HG02938 (cell line): ENCODE results near the gene PREX1.

Experiments used
- ATAC-seq: cut with Tn5 transposase; IDR thresholded peaks from one replicate; pipeline ENCODE4 v1.9.1; 2021; ENCODE audit warnings: mild to moderate bottlenecking, moderate library complexity; ENCODE audit not compliant: unreplicated experiment

PREX1 gene

DNA sequence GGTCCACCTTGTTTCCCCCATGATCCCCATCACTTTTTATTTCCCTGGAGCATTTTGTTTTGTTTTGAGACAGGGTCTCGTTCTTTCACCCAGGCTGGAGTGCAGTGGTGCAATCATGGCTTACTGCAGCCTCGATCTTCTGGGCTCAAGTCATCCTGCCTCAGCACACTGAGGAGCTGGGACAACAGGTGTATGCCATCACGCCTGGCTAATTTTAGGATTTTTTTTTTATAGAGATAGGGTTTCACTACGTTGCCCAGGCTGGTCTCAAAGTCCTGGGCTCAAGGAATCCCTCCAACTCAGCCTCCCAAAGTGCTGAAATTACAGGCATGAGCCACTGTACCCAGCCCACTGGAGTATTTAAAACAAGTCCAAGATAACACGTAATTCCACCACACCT is 179.9 kb downstream of the PREX1 start:
- no peak for ATAC-seq

DNA sequence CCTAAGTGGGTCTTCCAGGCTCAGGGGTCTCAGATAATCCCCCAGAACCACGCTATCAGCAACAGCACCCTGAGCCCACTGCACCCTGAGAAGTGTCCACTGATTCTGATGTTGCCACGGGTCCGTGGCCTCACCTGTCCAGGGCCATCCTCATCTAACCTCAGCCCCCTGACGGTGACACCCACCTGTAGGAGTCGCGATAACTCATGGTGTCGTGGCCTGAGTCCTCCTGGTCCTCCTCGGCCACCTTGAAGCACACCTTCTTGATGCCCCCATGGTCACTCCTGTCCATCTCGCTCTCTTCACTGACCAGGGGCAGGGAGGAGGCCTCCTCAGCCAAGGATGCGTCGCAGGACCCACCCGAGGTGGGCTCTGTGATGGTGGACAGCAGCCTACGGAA is 182.1 kb downstream of the PREX1 start:
- ATAC-seq, result no peak

DNA sequence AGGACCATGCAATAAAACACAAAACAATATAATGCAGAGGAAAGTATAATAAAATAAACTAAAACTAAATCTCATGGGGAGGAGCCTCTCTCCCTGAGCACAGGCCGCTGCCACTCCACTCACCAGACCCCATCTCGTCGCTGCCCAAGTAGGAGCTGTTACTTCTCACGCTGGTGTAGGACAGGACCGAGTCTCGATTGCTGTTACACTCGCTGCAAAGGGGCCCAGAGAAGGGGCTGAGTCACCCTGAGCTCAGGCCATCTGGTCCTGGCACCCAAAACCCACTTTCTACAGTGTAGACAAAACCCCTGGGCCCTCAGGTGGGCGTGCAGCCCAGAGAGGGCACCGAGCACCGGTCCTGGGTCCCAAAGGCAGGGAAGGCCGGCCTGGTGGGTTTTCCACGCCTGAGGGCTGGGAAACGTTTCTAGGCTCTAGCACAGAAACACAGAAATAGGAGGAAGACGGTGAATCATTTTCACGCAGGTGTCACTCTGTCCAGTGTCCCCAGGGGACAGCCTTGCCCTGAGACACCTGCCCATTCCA is 183.4 kb downstream of the PREX1 start:
- ATAC-seq, result no peak

DNA sequence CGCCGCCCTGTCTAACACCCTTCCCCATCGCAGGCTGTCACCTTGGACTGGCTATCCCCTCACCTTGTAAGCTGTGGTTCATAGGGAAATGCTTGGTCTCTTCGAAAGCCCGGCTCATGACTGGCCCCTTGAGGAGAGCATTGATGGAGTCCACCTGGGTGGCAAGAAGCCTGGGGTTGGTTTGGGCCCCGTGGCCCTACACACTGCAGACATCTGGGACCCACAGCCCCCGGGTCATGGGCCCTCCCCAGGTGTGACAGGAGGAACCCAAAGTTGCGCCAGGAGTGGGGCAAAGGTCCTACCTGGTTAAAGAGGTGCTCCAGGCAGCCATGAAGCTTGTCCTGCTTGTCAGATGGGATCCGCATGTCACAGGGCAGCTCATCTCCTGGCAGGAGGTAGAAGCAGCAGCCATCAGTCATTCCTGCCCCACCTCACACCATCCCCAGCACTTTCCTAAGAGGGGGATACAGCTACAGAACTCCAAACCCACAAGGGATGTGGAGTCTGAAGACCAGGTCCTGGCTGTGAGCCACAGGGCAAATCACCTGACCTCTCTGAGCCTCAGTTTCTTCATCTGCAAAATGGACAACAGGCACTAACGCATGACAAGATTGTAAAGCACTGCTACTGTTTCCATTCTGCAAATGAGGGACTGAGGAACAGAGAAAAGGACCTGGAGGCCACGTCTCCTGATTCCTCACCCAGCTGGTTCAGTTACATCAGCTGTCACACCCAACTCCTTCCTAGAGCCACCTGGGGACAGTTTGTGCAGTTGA is 185.5 kb downstream of the PREX1 start:
- ATAC-seq, result no peak

DNA sequence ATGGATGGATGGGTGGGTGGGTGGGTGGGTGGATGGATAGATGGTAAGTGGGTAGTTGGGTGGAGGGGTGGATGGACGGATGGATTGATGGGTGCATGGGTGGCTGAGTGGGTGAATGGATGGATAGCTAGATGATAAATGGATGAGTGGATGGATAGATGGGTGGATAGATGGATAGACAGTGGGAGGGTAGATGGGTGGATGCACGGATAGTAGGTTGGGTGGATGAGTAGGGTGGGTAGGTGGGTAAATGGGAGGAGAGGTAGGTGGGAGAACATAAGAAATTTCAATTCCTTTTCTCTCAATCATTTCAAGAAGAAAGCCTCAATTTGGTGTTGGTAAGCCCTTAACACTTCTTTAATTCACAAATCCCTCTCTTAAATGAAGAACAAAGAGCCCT is 186.9 kb downstream of the PREX1 start:
- no peak for ATAC-seq

DNA sequence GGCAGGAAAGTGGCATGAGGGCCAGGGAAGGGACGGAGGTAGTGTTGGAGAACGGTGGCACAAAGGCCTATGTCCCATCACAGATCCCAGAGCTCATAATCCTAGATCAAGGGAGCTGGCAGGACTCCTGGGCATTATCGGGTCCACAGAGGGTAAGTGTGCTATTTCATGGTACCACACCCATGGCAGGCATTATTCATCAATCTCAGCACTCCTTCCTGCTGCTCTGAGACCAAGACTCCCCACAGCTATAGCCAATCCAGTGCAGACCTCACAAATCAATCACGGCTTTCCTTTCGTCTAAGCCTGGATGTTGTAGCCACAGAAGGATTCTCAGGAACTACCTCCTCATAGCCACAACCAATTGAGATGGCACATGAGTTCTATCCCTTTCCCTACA is 187.9 kb downstream of the PREX1 start:
- ATAC-seq, result no peak

DNA sequence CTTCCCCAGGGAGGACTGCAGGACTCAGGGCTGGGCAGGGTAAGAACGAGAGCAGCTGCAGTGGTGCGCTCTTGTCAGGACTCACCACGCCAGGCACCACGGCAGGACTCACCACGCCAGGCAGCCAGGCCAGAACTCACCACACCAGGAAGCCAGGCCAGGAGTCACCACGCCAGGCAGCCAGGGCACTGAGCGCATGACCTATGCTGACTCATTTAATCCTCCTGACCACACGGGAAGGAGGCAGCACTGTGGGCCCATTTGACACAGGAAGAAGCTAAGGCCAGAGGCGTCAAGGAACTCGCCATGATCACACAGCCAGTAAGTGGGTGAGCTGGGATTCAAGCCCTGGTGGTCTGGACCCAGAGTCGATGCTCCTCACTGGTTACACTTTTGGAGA is 189.3 kb downstream of the PREX1 start:
- no peak for ATAC-seq

DNA sequence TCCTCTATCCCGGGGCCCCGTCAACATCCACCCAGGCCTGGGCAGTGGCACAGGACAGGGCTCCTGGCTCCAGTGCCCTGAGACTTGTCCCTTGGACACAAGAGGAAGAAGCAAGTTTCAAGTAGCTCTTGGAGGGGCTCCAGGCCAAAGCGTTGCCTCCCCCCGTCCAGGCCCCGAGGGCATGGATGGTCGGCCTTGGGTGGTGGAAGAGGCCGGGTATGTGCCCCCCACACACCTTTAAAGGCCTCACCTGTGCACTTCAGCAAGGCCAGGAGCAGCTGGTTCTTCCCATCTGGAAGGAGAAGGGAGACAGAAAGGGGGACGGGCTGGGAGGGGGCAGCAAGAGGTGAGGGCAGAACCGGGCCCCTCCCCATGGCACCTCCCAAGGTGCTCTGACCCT is 190.3 kb downstream of the PREX1 start:
- ATAC-seq, result no peak

DNA sequence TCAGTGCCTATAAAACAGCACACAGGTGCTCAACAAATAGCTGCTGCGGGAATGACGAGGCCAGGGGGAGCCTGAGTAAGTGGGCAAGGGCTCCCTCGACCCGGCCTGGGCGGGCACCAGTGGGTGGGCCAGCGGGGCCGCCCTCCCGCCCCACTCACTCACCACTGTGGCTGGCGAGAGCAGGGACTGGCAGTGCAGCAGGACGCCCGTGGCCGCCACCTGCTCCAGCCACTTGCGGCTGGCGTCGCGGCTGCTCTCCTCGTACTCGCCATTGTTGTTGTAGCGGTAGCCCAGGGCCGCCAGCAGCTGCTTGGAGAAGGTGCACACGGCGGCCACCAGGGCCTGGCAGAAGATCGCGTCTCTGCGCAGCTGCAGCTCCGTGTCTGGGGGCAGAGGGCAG is 191.5 kb downstream of the PREX1 start:
- no peak for ATAC-seq

DNA sequence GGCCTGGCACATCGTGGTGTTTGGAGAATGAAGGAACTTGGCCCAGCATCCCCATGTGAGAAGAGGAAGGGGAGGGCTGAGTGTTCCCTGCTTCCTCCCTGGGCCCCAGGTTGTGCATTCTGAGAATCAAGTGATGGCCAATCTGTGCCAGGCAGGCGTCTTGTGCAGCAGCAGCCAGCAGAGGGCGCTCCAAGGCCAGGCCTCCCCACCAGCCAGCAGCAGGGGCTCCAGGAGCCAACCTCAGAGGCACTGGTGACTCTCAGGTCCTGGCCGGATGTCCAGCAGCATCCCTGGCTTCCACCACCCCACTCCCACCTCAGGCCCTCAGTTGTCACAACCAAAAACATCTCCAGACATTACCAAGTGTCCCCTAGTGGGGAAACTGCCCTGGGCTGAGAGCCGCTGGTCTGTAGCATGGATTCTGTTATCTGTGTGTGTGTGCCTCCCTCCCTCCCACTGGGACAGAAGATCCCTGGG is 192.0 kb downstream of the PREX1 start:
- ATAC-seq, result no peak

DNA sequence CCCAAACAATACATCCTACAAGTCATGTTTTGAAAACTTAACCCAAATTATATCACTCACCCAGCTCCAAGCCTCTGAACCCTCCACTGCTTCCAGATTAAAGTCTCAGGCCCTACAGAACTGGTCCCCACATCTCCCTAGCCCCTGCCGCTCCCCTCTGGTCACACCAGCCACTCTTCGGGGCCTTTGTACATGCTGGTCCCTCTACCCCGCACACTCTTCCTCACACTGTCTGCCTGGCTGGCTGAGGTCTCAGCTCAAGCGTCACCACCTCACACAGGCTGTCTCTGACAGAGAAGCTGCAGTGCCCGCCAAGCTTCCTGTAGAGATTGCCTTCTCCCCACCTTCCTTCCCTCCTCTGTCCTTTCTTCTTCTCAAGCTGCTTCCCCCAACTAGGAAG is 192.4 kb downstream of the PREX1 start:
- no peak for ATAC-seq

DNA sequence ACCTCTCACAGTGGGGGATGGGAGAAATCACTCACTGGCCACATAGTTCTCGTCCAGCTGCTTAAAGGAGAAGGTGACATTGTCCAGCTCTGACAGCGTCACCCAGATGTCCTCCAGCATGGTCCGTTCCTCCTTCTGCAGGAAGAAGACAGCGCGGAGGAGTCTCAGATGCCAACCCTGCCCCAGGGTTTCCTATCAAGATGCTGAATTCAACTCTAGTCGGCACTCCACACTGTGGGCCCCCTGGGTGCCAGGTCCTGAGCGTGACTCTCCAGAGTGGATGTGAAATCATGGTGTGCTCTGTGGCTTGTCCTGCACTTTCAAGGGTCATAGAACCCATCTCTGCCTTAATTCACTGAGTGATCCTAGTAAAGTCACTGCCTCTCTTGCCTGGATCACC is 193.2 kb downstream of the PREX1 start:
- no peak for ATAC-seq

DNA sequence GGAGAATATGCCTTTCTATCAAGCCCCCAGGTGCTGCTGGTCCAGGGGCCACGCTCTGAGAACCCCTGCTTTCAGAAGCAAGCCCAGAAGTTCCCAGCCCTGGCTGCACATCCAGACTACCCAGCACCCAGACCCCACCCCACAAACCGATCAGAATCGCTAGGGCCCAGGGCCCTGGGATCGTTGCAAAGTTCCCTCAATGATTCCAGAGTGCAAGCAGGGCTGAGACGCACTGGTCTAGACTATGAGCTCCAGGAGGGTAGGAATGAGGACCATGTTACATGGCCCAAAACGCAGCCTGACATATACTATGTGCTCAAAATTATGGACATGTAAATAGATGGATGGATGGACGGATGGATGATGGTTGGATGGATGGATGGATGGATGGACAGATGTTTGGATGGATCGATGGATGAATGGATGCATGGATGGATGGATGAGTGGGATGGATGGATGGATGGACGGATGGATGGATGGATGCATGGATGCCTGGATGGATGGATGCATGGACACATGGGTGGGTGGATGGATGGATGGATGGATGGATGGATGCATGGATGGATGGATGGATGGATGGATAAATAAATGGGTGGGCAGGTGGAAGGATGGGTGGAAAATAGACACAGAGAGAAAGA is 194.1 kb downstream of the PREX1 start:
- no peak for ATAC-seq

DNA sequence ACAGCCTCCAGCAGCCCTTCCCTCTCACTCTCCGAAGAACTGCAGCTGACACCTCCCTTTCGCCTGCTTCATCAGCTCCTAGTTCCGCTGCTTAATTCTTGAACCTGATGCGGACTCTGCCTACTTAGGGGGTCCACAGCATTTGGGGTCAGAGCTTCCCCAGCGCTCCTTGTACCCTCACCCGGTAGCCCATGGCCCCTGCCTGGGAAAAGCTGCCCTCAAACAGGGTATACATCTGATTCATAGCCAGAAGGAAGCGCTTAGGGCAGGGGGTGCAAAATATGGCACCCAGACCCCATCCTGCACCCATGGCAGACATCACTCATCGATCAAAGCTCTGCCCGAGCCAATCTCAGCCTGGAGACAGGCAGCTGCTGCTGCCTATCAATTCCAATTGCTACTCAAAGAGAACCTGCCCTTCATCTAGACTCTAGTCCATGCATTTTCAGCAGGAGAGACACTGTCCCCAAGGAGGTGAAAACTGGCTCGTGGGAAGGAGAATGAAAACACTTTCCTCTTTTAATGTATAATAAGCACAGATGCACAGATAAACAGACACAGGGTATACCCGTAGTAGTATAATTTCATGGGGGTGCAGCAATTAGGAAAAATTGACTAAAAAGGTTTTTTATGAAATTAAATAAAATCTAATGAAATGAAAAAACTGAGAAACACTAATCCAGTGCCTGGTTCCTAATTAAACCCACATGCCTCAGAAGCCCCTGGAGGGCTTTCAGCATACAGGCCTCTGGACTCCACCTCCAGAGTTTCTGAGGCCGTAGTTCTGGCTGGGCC is 194.8 kb downstream of the PREX1 start:
- no peak for ATAC-seq

DNA sequence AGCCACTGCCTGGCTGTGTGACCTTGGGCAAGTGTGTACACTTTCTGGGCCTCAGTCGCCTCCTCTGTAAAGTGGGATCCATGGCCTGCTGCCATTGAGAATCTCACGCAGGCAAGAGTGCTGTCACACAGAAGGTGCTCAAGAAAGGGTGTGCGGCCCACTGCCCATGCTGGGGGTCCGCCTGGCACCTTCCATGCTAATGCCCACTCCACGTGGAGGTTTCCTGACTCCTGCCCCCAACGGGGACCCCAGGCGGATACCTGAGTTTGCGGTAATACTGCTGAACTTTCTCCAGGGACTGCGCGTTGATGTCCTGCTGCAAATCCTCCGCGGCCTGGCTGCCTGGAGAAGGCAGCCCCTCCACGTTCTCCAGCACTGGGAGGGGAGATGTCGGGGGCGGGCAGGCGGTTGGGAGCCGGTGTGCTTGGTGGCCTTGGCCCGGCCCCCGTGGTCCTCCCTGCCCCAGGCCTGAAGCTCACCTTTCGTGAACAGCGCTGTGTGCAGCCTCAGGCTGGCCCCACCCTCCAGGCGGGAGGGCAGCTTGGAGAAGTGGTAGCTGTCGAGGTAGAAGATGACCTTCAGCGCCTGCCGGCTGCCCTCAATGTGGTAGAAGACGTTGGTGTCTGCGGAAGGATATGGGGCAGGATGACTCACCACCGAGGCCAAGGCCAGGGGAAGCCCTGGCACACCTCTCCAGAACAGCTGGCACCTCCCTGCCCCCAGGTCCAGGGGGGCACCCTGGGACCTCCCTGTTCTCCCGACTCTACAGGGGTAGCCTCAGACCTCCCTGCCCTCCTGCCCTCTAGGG is 195.6 kb downstream of the PREX1 start:
- ATAC-seq, result no peak

DNA sequence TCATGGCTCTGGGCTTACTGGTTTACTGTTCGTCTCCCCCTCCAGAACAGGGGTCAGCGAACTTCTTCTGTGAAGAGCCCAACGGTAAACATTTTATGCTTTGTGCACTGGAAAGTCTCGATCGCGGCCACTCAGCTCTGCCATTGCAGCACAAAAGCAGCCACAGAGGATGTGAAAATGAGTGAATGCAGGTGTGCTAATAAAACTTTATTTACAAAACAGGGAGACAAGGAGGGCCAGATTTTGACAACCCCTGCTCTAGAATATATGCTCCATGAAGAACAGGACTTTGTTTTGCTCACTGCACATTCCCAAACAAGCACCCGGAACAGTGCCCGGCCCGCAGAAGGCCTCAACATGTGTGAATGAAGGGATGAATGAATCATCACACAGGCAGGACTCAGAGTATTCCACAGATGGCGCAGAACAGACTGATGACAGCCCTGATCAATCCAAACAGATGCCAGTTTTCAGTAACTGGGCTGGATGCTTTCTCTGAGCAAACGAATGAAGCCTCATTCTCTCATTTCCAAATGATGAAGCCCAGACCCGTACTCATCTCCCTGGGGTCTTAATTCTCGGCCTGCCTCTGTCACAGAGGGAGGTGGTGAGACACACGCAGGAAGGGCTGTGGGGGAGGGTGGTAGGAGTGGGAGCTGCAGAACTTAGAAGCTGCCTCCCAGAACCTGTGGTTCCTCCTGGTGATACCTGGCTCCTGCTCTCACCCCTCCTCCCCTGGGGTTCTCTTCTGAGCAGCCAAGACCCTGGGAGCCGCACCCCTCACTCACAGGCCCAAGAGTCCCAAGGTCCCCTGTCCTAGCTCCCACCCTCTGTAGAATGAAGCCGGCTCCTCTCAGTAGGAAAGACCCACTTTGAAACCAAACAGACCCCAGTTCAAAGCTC is 196.4 kb downstream of the PREX1 start:
- ATAC-seq, result no peak

DNA sequence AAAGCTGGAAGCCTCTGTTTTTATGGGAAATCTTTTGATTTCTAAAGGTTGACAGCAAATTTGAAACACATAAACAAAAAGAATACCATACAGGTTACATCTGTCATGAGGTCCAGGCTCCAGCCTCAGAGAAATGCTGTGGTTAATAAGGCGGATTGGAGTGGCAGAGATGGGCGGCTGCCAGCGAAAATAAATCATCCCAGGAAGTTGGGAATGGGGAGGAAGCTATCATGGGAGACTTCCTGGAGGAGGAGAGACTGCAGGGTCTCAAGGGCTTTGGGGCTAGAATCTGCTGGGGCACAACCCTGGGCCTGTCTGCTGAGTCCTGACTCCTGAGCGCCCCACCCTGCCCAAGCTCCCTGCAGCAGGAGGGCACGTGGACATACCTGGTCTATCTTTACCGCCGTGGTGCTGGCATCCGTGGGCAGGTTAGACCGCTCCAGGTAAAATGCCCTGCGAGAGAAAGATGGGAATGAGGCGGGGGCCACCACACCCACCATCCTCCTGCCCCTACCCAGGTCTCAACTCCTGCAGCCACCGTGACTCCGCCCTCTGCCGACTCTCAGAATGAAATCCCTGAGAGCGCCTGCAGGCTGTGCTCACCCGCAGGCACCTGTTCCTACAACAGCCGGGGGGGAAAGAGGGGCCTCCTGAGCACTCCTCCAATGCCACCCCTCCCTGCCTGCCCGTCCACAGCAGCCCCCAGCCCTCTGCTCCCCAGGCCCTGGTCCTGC is 197.3 kb downstream of the PREX1 start:
- no peak for ATAC-seq

DNA sequence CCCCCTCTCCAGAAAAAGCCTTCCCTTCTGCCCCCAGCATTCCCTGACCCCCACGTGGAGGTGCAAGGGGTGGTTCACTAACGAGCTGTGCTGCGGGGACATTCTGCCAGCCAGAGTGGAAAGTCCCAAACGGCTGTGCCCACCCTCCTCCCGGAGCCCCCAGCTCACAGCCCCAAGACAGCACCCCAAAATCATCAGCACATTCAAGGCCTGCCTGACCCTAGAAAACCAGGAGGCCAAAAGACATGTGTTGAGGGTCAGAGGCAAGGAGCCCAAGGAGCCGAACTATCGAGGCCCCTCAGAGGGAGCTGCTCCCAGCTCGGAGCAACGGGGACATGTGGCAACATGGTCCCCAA is 197.9 kb downstream of the PREX1 start:
- ATAC-seq, result no peak
